GM12878 (cell line): ENCODE results near the gene LENG9. TPM values are rescaled to one million over a fixed set of nuclear protein-coding genes. Genes with fewer than 3 reads are reported as not detected.

Experiments used
- FOXK2 ChIP-seq: fragments of 450-650 bp; IDR thresholded peaks from 2 replicates; pipeline ENCODE4 v1.6.1; 2017; ENCODE audit warnings: mild to moderate bottlenecking, moderate library complexity
- FOXM1 ChIP-seq: IDR thresholded peaks from 2 replicates; pipeline ENCODE4 v1.6.1; 2012; ENCODE audit warnings: low read depth, mild to moderate bottlenecking, inconsistent platforms, low read length, moderate library complexity
- HCFC1 ChIP-seq: fragments of 150-350 bp; IDR thresholded peaks from 2 replicates; pipeline ENCODE4 v1.6.1; 2014; ENCODE audit warnings: low read length
- MTA3 ChIP-seq: IDR thresholded peaks from 2 replicates; pipeline ENCODE4 v1.6.1; 2012; ENCODE audit warnings: low read length, inconsistent platforms, borderline replicate concordance
- MYB ChIP-seq: fragments of 150-350 bp; IDR thresholded peaks from 2 replicates; pipeline ENCODE4 v1.6.1; 2014; ENCODE audit warnings: mild to moderate bottlenecking, low read depth, low read length, borderline replicate concordance
- NFXL1 ChIP-seq: fragments of 450-650 bp; IDR thresholded peaks from 2 replicates; pipeline ENCODE4 v1.6.1; 2017; ENCODE audit warnings: antibody characterized with exemption, mild to moderate bottlenecking, borderline replicate concordance
- NFYA ChIP-seq: IDR thresholded peaks from 2 replicates; pipeline ENCODE4 v1.6.1; 2011; ENCODE audit warnings: low read depth, mild to moderate bottlenecking, low read length, improper control_type of control experiment, borderline replicate concordance
- NFYB ChIP-seq: IDR thresholded peaks from 2 replicates; pipeline ENCODE4 v1.6.1; 2011; ENCODE audit warnings: low read depth, mild to moderate bottlenecking, low read length, improper control_type of control experiment, moderate library complexity; ENCODE audit not compliant: insufficient read depth
- SIN3A ChIP-seq: IDR thresholded peaks from 2 replicates; pipeline ENCODE4 v1.6.1; 2012; ENCODE audit warnings: low read depth, low read length, improper control_type of control experiment
- SMAD5 ChIP-seq: IDR thresholded peaks from 2 replicates; pipeline ENCODE4 v1.6.1; 2016; ENCODE audit warnings: antibody characterized with exemption, low read depth
- SPI1 ChIP-seq: IDR thresholded peaks from 2 replicates; pipeline ENCODE4 v1.6.1; 2011; ENCODE audit warnings: low read depth, mild to moderate bottlenecking, low read length, moderate library complexity, borderline replicate concordance; ENCODE audit not compliant: insufficient read depth
- SRF ChIP-seq, 2 experiments: IDR thresholded peaks; 2 replicates each; pipeline ENCODE4 v1.6.1; 2011; ENCODE audit warnings: low read depth in 2 of 2, low read length in 2 of 2, mild to moderate bottlenecking in 1 of 2, moderate library complexity in 1 of 2
- STAT3 ChIP-seq: IDR thresholded peaks from 2 replicates; pipeline ENCODE4 v1.6.1; 2011; ENCODE audit warnings: low read depth, low read length, improper control_type of control experiment
- ZNF24 ChIP-seq: fragments of 450-650 bp; IDR thresholded peaks from 2 replicates; pipeline ENCODE4 v1.6.1; 2017; ENCODE audit warnings: antibody characterized with exemption, mild to moderate bottlenecking
- polyA plus RNA-seq, 11 experiments: library from polyadenylated mRNA; depleted of rRNA in 4 of 11; unstranded in 6 of 11; stranded (reverse) in 5 of 11; fragments of >200 nt; fragmentation: Nextera tagmentation in 4 of 11; fragmentation: Illumina TruSeq in 1 of 11; extraction: Ambion mirVana in 4 of 11; extraction: Trizol in 1 of 11; gene quantifications; 1 replicate in 1 of 11; 2 replicates in 10 of 11; pipeline versions ENCODE4 v1.2.1 to v1.2.3, GENCODE V29; 2011 to 2016; ENCODE audit warnings: inconsistent platforms in 2 of 11, missing spikeins in 2 of 11, low read depth in 1 of 11
- total RNA-seq, 4 experiments: library from RNA; depleted of rRNA in 3 of 4; stranded (reverse); fragments of >200 nt in 3 of 4; fragmentation: Illumina TruSeq in 1 of 4; extraction: Trizol in 1 of 4; gene quantifications; 2 replicates each; pipeline versions ENCODE4 v1.2.1 to v1.2.3, GENCODE V29; 2013 to 2021
- TF ChIP-seq, protein P1 (sequence below): IDR thresholded peaks from 2 replicates; pipeline ENCODE4 v1.6.1; 2012; ENCODE audit warnings: mild to moderate bottlenecking, low read depth, low read length
- TF ChIP-seq, protein P2 (sequence below): fragments of 450-650 bp; IDR thresholded peaks from 2 replicates; pipeline ENCODE4 v1.6.1; 2017; ENCODE audit warnings: mild to moderate bottlenecking
- TF ChIP-seq, protein P3 (sequence below): IDR thresholded peaks from 2 replicates; pipeline ENCODE4 v1.6.1; 2012; ENCODE audit warnings: low read depth, low read length, improper control_type of control experiment
- TF ChIP-seq, protein P4 (sequence below): fragments of 150-350 bp; IDR thresholded peaks from 2 replicates; pipeline ENCODE4 v1.6.1; 2016; ENCODE audit warnings: low read depth, low read length
- TF ChIP-seq, protein P5 (sequence below): fragments of 450-650 bp; IDR thresholded peaks from 2 replicates; pipeline ENCODE4 v1.6.1; 2017; ENCODE audit warnings: low read depth, mild to moderate bottlenecking, moderate library complexity

LENG9 gene
- total and polyA plus RNA-seq, 10 of the 15 experiments (the other 5 are each of a cell fraction or from before 2014, with no cell fraction given), result 0.09 to 2.9 (median 0.76) TPM; not detected in 1

DNA sequence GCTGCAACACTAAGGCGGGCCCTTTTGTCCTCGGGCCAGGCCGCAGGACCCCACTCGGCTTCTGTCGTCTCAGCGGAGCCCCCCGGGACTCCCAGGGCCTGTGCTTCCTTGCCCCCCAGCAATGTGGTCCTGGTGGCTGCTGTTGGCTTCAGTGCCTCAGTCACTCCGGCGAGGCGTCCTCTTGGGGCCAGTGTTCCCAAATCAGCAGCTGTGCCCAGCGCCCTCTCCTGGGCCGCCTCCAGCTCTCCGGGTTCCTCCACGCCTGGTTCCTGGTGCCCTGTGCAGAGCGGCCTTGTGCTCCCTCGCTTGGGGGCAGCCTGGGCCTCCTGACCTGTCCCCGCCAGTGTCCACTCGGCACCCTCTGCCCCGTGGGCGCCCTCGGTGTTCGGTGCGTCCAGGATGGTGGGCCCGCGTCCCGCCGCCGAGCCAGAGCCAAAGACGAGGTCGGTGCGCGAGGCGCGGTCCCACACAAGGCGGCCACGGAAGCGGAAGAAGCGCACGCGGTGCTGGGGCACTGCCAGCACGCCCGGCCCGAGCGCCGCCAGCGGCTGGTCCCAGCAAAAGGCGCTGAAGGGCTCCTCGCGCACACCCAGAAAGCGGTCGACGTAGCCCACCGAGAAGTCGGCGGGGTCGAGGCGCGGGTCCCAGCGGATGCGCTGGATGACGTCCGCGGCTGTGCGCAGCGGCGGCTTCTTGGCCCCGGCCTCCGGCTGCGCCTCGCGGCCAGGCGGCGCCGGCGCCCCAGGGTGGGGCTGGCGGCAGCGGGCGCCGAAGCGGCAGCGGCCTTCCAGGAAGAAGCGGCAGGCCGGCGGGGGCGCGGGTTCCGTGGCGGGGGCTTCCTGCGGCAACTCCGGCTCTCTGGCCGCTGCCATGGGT lies 685 bp downstream of the LENG9 start (continued):
- TF ChIP-seq, protein P1, sequence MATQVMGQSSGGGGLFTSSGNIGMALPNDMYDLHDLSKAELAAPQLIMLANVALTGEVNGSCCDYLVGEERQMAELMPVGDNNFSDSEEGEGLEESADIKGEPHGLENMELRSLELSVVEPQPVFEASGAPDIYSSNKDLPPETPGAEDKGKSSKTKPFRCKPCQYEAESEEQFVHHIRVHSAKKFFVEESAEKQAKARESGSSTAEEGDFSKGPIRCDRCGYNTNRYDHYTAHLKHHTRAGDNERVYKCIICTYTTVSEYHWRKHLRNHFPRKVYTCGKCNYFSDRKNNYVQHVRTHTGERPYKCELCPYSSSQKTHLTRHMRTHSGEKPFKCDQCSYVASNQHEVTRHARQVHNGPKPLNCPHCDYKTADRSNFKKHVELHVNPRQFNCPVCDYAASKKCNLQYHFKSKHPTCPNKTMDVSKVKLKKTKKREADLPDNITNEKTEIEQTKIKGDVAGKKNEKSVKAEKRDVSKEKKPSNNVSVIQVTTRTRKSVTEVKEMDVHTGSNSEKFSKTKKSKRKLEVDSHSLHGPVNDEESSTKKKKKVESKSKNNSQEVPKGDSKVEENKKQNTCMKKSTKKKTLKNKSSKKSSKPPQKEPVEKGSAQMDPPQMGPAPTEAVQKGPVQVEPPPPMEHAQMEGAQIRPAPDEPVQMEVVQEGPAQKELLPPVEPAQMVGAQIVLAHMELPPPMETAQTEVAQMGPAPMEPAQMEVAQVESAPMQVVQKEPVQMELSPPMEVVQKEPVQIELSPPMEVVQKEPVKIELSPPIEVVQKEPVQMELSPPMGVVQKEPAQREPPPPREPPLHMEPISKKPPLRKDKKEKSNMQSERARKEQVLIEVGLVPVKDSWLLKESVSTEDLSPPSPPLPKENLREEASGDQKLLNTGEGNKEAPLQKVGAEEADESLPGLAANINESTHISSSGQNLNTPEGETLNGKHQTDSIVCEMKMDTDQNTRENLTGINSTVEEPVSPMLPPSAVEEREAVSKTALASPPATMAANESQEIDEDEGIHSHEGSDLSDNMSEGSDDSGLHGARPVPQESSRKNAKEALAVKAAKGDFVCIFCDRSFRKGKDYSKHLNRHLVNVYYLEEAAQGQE, result no peak
- TF ChIP-seq, protein P2, sequence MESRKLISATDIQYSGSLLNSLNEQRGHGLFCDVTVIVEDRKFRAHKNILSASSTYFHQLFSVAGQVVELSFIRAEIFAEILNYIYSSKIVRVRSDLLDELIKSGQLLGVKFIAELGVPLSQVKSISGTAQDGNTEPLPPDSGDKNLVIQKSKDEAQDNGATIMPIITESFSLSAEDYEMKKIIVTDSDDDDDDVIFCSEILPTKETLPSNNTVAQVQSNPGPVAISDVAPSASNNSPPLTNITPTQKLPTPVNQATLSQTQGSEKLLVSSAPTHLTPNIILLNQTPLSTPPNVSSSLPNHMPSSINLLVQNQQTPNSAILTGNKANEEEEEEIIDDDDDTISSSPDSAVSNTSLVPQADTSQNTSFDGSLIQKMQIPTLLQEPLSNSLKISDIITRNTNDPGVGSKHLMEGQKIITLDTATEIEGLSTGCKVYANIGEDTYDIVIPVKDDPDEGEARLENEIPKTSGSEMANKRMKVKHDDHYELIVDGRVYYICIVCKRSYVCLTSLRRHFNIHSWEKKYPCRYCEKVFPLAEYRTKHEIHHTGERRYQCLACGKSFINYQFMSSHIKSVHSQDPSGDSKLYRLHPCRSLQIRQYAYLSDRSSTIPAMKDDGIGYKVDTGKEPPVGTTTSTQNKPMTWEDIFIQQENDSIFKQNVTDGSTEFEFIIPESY, result no peak
- TF ChIP-seq SPI1 (no peak), STAT3 (no peak), NFYB (no peak), SIN3A (no peak), NFXL1 (peak; percentile 67; the same call in 1 of the 2 replicates), HCFC1 (no peak), FOXK2 (no peak), ZNF24 (no peak), MYB (no peak), SRF (IDR thresholded peaks at IDR 0.05; ENCODE audit: low read depth in 2 of 2, low read length in 2 of 2) (no peak), SMAD5 (no peak), FOXM1 (no peak), NFYA (no peak), MTA3 (peak; percentile 69; the same call in 1 of the 2 replicates)
- TF ChIP-seq, protein P3, sequence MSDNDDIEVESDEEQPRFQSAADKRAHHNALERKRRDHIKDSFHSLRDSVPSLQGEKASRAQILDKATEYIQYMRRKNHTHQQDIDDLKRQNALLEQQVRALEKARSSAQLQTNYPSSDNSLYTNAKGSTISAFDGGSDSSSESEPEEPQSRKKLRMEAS, result no peak
- TF ChIP-seq, protein P4, sequence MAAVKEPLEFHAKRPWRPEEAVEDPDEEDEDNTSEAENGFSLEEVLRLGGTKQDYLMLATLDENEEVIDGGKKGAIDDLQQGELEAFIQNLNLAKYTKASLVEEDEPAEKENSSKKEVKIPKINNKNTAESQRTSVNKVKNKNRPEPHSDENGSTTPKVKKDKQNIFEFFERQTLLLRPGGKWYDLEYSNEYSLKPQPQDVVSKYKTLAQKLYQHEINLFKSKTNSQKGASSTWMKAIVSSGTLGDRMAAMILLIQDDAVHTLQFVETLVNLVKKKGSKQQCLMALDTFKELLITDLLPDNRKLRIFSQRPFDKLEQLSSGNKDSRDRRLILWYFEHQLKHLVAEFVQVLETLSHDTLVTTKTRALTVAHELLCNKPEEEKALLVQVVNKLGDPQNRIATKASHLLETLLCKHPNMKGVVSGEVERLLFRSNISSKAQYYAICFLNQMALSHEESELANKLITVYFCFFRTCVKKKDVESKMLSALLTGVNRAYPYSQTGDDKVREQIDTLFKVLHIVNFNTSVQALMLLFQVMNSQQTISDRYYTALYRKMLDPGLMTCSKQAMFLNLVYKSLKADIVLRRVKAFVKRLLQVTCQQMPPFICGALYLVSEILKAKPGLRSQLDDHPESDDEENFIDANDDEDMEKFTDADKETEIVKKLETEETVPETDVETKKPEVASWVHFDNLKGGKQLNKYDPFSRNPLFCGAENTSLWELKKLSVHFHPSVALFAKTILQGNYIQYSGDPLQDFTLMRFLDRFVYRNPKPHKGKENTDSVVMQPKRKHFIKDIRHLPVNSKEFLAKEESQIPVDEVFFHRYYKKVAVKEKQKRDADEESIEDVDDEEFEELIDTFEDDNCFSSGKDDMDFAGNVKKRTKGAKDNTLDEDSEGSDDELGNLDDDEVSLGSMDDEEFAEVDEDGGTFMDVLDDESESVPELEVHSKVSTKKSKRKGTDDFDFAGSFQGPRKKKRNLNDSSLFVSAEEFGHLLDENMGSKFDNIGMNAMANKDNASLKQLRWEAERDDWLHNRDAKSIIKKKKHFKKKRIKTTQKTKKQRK, result no peak
- TF ChIP-seq, protein P5, sequence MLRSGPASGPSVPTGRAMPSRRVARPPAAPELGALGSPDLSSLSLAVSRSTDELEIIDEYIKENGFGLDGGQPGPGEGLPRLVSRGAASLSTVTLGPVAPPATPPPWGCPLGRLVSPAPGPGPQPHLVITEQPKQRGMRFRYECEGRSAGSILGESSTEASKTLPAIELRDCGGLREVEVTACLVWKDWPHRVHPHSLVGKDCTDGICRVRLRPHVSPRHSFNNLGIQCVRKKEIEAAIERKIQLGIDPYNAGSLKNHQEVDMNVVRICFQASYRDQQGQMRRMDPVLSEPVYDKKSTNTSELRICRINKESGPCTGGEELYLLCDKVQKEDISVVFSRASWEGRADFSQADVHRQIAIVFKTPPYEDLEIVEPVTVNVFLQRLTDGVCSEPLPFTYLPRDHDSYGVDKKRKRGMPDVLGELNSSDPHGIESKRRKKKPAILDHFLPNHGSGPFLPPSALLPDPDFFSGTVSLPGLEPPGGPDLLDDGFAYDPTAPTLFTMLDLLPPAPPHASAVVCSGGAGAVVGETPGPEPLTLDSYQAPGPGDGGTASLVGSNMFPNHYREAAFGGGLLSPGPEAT, result no peak
